GM23338 (cell line): Measurements from ENCODE around the gene GPR108.

Experiments used
- CREB1 ChIP-seq: fragments of 250-450 bp; sonication (Bioruptor Pico); IDR thresholded peaks from 2 replicates; pipeline ENCODE4 v1.5.0; 2020; ENCODE audit warnings: low read depth, mild to moderate bottlenecking, moderate library complexity
- CTCF ChIP-seq, 2 experiments: fragments of 200-600 bp in 1 of 2; sonication (generic) in 1 of 2; conservative IDR thresholded peaks; 2 replicates each; pipeline versions ENCODE4 v1.5.1 to v1.6.1; 2016 to 2017; ENCODE audit warnings: antibody characterized with exemption in 2 of 2, low read depth in 2 of 2, mild to moderate bottlenecking in 2 of 2, moderate library complexity in 1 of 2
- ETS1 ChIP-seq: IDR thresholded peaks from 2 replicates; pipeline ENCODE4 v1.6.1; 2016; ENCODE audit warnings: antibody characterized with exemption
- EZH2 ChIP-seq: fragments of 200-600 bp; sonication (generic); IDR thresholded peaks from one replicate; pipeline ENCODE4 v1.8.0; 2017; ENCODE audit warnings: antibody characterized with exemption, mild to moderate bottlenecking, low read depth; ENCODE audit not compliant: unreplicated experiment
- EZH2phosphoT487 ChIP-seq: fragments of 200-600 bp; sonication (generic); IDR thresholded peaks from one replicate; pipeline ENCODE4 v1.8.1; 2018; ENCODE audit warnings: antibody characterized with exemption; ENCODE audit not compliant: unreplicated experiment
- JUNB ChIP-seq: IDR thresholded peaks from one replicate; pipeline ENCODE4 v1.6.1; 2016; ENCODE audit warnings: antibody characterized with exemption; ENCODE audit not compliant: unreplicated experiment
- POLR2AphosphoS5 ChIP-seq: IDR thresholded peaks from 2 replicates; pipeline ENCODE4 v1.6.1; 2016; ENCODE audit warnings: antibody characterized with exemption, low read depth
- REST ChIP-seq: IDR thresholded peaks from one replicate; pipeline ENCODE4 v1.6.1; 2018; ENCODE audit warnings: antibody characterized with exemption; ENCODE audit not compliant: unreplicated experiment
- ZNF331 ChIP-seq: fragments of 250-450 bp; sonication (Bioruptor Pico); IDR thresholded peaks from 2 replicates; pipeline ENCODE4 v1.5.0; 2020; ENCODE audit warnings: low read depth, mild to moderate bottlenecking, moderate library complexity
- ZNF462 ChIP-seq: fragments of 250-450 bp; sonication (Bioruptor Pico); IDR thresholded peaks from 2 replicates; pipeline ENCODE4 v1.5.0; 2020; ENCODE audit warnings: mild to moderate bottlenecking, moderate library complexity

GRCh38 chr19:6699935-6700334 is 37.4 kb downstream of the GPR108 start:
- TF ChIP-seq CTCF (conservative IDR thresholded peaks at IDR 0.05; ENCODE audit: low read depth in 2 of 2) (no peak), REST (no peak), EZH2 (no peak), JUNB (no peak), POLR2AphosphoS5 (no peak), EZH2phosphoT487 (no peak), ETS1 (no peak), CREB1 (CRISPR knock-in tag) (no peak), ZNF331 (CRISPR knock-in tag) (no peak), ZNF462 (CRISPR knock-in tag) (no peak)
